ENCODE data around the gene SLC51A.

The SLC51A gene

GRCh38 chr3:196225086-196225485 is 8.8 kb downstream of the SLC51A start:
- H3K4me1 ChIP-seq (ENCODE audit: control insufficient read depth, insufficient read depth, low read length), result no peaks in the 10 kb centered on the region
- H3K9me3 ChIP-seq (ENCODE audit: control insufficient read depth, low read length), result no peaks in the 10 kb centered on the region
- WGBS, 2 experiments, result 94 to 96% methylated on average over 10 of the region's 10 CpGs
- H3K4me3 ChIP-seq (ENCODE audit: insufficient read depth, low read depth, low read length), result no peak overlapping the region
- no peaks in the 10 kb centered on the region for H3K27me3 ChIP-seq (ENCODE audit: control insufficient read depth, insufficient read depth, low read length, poor library complexity, severe bottlenecking)
- no peak overlapping the region for H3K27ac ChIP-seq (ENCODE audit: insufficient read depth, low read depth, low read length, poor library complexity, severe bottlenecking)
- H3K36me3 ChIP-seq (ENCODE audit: control insufficient read depth, insufficient read depth, low read length), result no peaks in the 10 kb centered on the region

DNA sequence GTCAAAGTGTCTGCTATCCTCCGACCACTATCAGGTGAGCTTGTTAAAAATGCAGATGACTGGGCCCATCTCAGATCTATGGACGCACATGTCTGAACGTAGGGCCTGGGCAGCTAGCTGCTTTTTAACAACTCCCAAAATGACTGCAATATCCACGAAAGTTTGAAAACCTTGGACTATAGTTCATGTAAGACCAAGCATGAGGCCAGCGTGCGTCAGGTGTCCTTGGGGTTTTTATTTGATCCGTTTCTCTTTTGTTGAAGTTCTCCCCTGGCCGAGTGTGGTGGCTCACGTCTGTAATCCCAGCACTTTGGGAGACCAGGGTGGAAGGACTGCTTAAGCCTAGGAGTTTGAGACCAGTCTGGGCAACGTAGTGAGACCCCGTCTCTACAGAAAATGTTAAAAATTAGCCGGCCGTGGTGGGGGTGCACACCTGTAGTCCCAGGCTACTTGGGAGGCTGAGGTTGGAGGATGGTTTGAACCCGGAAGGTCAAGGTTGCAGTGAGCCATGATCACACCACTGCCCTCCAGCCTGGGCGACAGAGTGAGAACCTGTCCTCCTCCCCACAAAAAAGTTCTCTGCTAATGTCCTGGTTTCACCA is 9.5 kb downstream of the SLC51A start:
- 94 to 95% methylated on average over 15 of the region's 15 CpGs for WGBS, 2 experiments
- Histone ChIP-seq H3K27me3 (ENCODE audit: control insufficient read depth, insufficient read depth, low read length, poor library complexity, severe bottlenecking) (no peaks in the 10 kb centered on the region), H3K4me1 (ENCODE audit: control insufficient read depth, insufficient read depth, low read length) (no peaks in the 10 kb centered on the region), H3K27ac (ENCODE audit: insufficient read depth, low read depth, low read length, poor library complexity, severe bottlenecking) (no peak overlapping the region), H3K36me3 (ENCODE audit: control insufficient read depth, insufficient read depth, low read length) (no peaks in the 10 kb centered on the region), H3K4me3 (ENCODE audit: insufficient read depth, low read depth, low read length) (no peak overlapping the region), H3K9me3 (ENCODE audit: control insufficient read depth, low read length) (no peaks in the 10 kb centered on the region)

DNA sequence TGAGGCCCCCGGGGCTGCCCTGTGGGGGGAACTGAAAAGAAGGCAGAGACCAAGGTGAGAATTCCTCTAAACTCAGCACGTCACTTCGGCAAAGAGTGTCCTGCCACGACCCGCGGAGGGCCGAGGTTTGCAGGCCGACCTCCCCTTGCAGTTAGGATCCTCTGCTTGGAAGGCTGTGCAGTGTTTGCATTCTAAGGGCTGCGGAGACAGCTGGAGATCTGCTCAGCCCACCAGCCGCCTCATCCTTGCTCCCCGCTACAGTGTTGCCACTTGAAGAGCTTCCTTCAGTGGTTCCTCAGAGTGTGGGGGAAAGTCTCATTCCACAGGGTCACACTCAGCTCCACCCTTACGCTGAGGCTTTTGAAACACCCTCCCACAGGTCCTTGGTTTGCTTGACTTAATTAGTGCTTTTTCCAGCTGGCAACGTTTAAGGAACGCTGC is 10.8 kb downstream of the SLC51A start:
- Histone ChIP-seq H3K27me3 (ENCODE audit: control insufficient read depth, insufficient read depth, low read length, poor library complexity, severe bottlenecking) (no peaks in the 10 kb centered on the region), H3K4me1 (ENCODE audit: control insufficient read depth, insufficient read depth, low read length) (no peaks in the 10 kb centered on the region), H3K4me3 (ENCODE audit: insufficient read depth, low read depth, low read length) (no peak overlapping the region), H3K27ac (ENCODE audit: insufficient read depth, low read depth, low read length, poor library complexity, severe bottlenecking) (no peak overlapping the region), H3K36me3 (ENCODE audit: control insufficient read depth, insufficient read depth, low read length) (no peaks in the 10 kb centered on the region), H3K9me3 (ENCODE audit: control insufficient read depth, low read length) (no peaks in the 10 kb centered on the region)
- 88 to 89% methylated on average over 14 of the region's 14 CpGs for WGBS, 2 experiments

DNA sequence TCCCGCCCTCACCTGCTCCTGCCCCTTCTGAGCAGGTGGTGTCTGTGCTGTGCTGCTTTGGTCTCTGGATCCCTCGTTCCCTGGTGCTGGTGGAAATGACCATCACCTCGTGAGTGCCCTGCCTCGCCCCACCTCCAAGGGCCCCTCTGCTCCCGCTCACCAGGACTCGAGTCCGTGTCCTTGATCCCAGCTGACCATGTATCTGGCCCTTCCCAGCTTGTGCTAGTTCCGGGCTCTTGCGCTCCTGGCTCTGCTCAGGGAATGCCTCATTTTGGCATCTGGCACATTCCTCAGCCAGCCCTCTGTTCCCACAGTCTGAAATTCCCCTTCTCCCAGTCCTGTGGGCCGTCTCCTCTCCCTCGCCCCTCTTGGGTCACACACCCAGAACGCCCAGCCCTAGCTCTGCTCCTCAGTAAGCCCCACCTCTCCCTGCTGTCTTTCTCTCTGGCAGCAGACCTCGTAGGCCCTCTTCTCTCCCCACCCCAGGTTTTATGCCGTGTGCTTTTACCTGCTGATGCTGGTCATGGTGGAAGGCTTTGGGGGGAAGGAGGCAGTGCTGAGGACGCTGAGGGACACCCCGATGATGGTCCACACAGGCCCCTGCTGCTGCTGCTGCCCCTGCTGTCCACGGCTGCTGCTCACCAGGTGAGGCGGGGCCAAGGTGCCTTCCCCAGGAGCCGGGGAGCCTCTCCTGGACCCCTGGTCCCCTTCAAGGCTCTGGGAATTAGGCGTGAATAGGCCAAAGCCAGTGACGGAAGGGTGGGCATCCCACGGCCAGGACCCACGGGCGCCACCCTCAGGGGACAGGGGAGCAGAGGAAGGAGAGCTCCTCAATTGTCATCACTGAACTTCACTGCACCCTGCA is 11.5 kb downstream of the SLC51A start:
- Histone ChIP-seq H3K27ac (ENCODE audit: insufficient read depth, low read depth, low read length, poor library complexity, severe bottlenecking) (no peak overlapping the region), H3K9me3 (ENCODE audit: control insufficient read depth, low read length) (no peaks in the 10 kb centered on the region), H3K4me3 (ENCODE audit: insufficient read depth, low read depth, low read length) (no peak overlapping the region), H3K4me1 (ENCODE audit: control insufficient read depth, insufficient read depth, low read length) (no peaks in the 10 kb centered on the region), H3K36me3 (ENCODE audit: control insufficient read depth, insufficient read depth, low read length) (no peaks in the 10 kb centered on the region), H3K27me3 (ENCODE audit: control insufficient read depth, insufficient read depth, low read length, poor library complexity, severe bottlenecking) (no peaks in the 10 kb centered on the region)
- WGBS, 2 experiments, result 83 to 84% methylated on average over 24 of the region's 24 CpGs

GRCh38 chr3:196232154-196232881 is 16.0 kb downstream of the SLC51A start:
- Histone ChIP-seq H3K27ac (ENCODE audit: insufficient read depth, low read depth, low read length, poor library complexity, severe bottlenecking) (no peak overlapping the region), H3K4me1 (ENCODE audit: control insufficient read depth, insufficient read depth, low read length) (no peaks in the 10 kb centered on the region), H3K27me3 (ENCODE audit: control insufficient read depth, insufficient read depth, low read length, poor library complexity, severe bottlenecking) (no peaks in the 10 kb centered on the region), H3K36me3 (ENCODE audit: control insufficient read depth, insufficient read depth, low read length) (no peaks in the 10 kb centered on the region), H3K9me3 (ENCODE audit: control insufficient read depth, low read length) (no peaks in the 10 kb centered on the region), H3K4me3 (ENCODE audit: insufficient read depth, low read depth, low read length) (no peak overlapping the region)
- WGBS, 2 experiments, result 93 to 96% methylated on average over 12 of the region's 12 CpGs

GRCh38 chr3:196232882-196233251 is 16.5 kb downstream of the SLC51A start:
- 95 to 97% methylated on average over 8 of the region's 8 CpGs for WGBS, 2 experiments

GRCh38 chr3:196235452-196236122 is 19.3 kb downstream of the SLC51A start:
- no peaks in the 10 kb centered on the region for H3K27me3 ChIP-seq (ENCODE audit: control insufficient read depth, insufficient read depth, low read length, poor library complexity, severe bottlenecking)
- H3K9me3 ChIP-seq (ENCODE audit: control insufficient read depth, low read length), result no peaks in the 10 kb centered on the region
- 92 to 93% methylated on average over 12 of the region's 12 CpGs for WGBS, 2 experiments

More at GRCh38 chr3:196232882-196233251, 16.5 kb downstream of the SLC51A start:
- Histone ChIP-seq H3K27ac (ENCODE audit: insufficient read depth, low read depth, low read length, poor library complexity, severe bottlenecking) (no peak overlapping the region), H3K4me3 (ENCODE audit: insufficient read depth, low read depth, low read length) (no peak overlapping the region), H3K4me1 (ENCODE audit: control insufficient read depth, insufficient read depth, low read length) (no peaks in the 10 kb centered on the region), H3K27me3 (ENCODE audit: control insufficient read depth, insufficient read depth, low read length, poor library complexity, severe bottlenecking) (no peaks in the 10 kb centered on the region), H3K9me3 (ENCODE audit: control insufficient read depth, low read length) (no peaks in the 10 kb centered on the region), H3K36me3 (ENCODE audit: control insufficient read depth, insufficient read depth, low read length) (peaks cover 4% of the 10 kb centered on the region)

GRCh38 chr3:196236223-196236622 is 19.9 kb downstream of the SLC51A start:
- H3K4me3 ChIP-seq (ENCODE audit: insufficient read depth, low read depth, low read length), result no peak overlapping the region
- no peaks in the 10 kb centered on the region for H3K27me3 ChIP-seq (ENCODE audit: control insufficient read depth, insufficient read depth, low read length, poor library complexity, severe bottlenecking)
- no peaks in the 10 kb centered on the region for H3K4me1 ChIP-seq (ENCODE audit: control insufficient read depth, insufficient read depth, low read length)
- H3K27ac ChIP-seq (ENCODE audit: insufficient read depth, low read depth, low read length, poor library complexity, severe bottlenecking), result no peak overlapping the region
- WGBS, 2 experiments, result 93 to 94% methylated on average over 8 of the region's 8 CpGs
- H3K36me3 ChIP-seq (ENCODE audit: control insufficient read depth, insufficient read depth, low read length), result peaks cover 13% of the 10 kb centered on the region
- H3K9me3 ChIP-seq (ENCODE audit: control insufficient read depth, low read length), result no peaks in the 10 kb centered on the region

More at GRCh38 chr3:196235452-196236122, 19.3 kb downstream of the SLC51A start:
- no peaks in the 10 kb centered on the region for H3K4me1 ChIP-seq (ENCODE audit: control insufficient read depth, insufficient read depth, low read length)
- H3K4me3 ChIP-seq (ENCODE audit: insufficient read depth, low read depth, low read length), result no peak overlapping the region
- H3K36me3 ChIP-seq (ENCODE audit: control insufficient read depth, insufficient read depth, low read length), result peaks cover 13% of the 10 kb centered on the region
- no peak overlapping the region for H3K27ac ChIP-seq (ENCODE audit: insufficient read depth, low read depth, low read length, poor library complexity, severe bottlenecking)

GRCh38 chr3:196237203-196237602 is 20.9 kb downstream of the SLC51A start:
- Histone ChIP-seq H3K9me3 (ENCODE audit: control insufficient read depth, low read length) (no peaks in the 10 kb centered on the region), H3K27ac (ENCODE audit: insufficient read depth, low read depth, low read length, poor library complexity, severe bottlenecking) (no peak overlapping the region), H3K36me3 (ENCODE audit: control insufficient read depth, insufficient read depth, low read length) (peaks cover 13% of the 10 kb centered on the region), H3K4me1 (ENCODE audit: control insufficient read depth, insufficient read depth, low read length) (no peaks in the 10 kb centered on the region), H3K27me3 (ENCODE audit: control insufficient read depth, insufficient read depth, low read length, poor library complexity, severe bottlenecking) (no peaks in the 10 kb centered on the region), H3K4me3 (ENCODE audit: insufficient read depth, low read depth, low read length) (no peak overlapping the region)
- 89 to 95% methylated on average over 5 of the region's 5 CpGs for WGBS, 2 experiments
